ENCODE measurements around the gene CCM2.

CCM2 gene

DNA sequence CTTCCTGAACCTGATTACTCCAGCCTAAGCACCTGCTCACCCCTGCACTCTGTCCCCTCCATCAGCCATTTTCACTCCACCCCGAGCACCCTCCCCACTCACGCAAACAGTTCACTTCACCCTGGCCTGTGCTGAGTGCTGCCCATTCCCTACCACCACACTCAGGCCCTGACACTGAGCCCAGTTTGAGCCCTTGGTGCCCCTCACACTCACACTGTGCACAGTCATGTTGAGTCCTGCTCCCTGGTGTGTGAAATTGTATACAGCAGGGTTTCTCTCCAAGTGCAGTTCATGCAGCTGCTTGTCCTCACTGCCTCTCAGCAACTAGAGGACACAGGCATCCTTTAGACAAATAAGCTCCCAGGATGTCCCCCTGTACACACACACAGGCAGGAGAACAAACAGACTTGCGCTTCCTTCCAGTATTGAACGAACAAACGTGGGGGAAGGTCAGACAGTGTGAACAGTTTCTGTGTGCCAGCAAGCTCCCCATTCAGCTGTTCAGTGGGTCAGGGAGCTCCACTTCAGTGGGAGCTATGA is 28.0 kb upstream of the CCM2 start:
- Mint-ChIP-seq H3K4me1 (peaks cover 31% of the 10 kb centered on the region), H3K9me3 (no peaks in the 10 kb centered on the region), H3K27ac (ENCODE audit: low read depth) (peak overlapping the region; percentile 62), H3K27me3 (no peaks in the 10 kb centered on the region), H3K4me3 (no peak overlapping the region), H3K36me3 (ENCODE audit: insufficient read depth) (peaks cover 62% of the 10 kb centered on the region)
- DNase-seq (ENCODE audit: low spot score in 2 of 2) = no peak
- ATAC-seq (replicated peaks; ENCODE audit: extremely low read depth, poor library complexity, severe bottlenecking) = no peak

GRCh38 chr7:44972562-44972961 is 27.4 kb upstream of the CCM2 start:
- no peak overlapping the region for H3K4me3 Mint-ChIP-seq
- no peaks in the 10 kb centered on the region for H3K27me3 Mint-ChIP-seq
- H3K4me1 Mint-ChIP-seq = peaks cover 37% of the 10 kb centered on the region
- H3K27ac Mint-ChIP-seq (ENCODE audit: low read depth) = peak overlapping the region; percentile 62
- ATAC-seq (replicated peaks; ENCODE audit: extremely low read depth, poor library complexity, severe bottlenecking) (no peak), DNase-seq (ENCODE audit: low spot score in 2 of 2) (no peak)
- H3K36me3 Mint-ChIP-seq (ENCODE audit: insufficient read depth) = peaks cover 64% of the 10 kb centered on the region
- no peaks in the 10 kb centered on the region for H3K9me3 Mint-ChIP-seq

DNA sequence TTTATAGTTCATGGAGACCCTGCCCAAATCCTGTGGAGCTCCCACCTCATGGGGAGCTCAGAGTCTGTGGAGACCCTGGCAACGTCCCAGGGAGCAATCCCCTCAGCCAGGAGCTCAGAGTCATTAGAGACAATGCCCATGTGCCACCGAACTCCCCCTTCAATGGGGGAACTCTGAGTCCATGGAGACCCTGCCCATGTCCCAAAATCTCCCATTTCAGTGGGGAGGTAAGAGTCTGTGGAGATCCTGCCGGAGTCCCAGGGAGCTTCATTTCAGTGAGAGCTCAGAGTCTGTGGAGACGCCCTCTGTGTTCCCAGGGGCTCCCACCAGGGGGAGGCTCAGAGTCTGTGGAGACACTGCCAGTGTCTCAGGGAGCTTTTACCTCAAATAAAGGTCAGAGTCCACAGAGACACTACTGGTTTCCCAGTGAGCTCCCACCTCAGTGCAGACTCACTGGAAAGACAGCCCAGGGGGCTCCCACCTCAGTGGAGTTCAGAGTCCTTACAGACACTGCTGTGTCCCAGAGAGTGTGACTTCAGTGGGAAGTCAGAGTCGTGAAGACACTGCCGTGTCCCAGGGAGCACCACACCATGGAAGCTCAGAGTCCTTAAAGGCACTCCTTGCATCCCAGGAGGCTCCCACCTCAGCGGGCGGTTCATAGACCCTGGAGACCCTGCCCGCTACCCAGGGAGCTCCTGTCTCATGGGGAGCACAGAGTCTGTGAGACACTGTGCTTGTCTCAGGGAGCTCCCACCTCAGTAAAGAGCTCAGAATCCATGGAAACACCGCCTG is 26.2 kb upstream of the CCM2 start:
- H3K9me3 Mint-ChIP-seq = no peaks in the 10 kb centered on the region
- DNase-seq (ENCODE audit: low spot score in 2 of 2) (peak; percentile 36 to 55), ATAC-seq (replicated peaks; ENCODE audit: extremely low read depth, poor library complexity, severe bottlenecking) (no peak)
- H3K27ac Mint-ChIP-seq (ENCODE audit: low read depth) = peak overlapping the region; percentile 32
- H3K36me3 Mint-ChIP-seq (ENCODE audit: insufficient read depth) = peaks cover 63% of the 10 kb centered on the region
- peaks cover 43% of the 10 kb centered on the region for H3K4me1 Mint-ChIP-seq
- H3K4me3 Mint-ChIP-seq = peak overlapping the region; percentile 54
- no peaks in the 10 kb centered on the region for H3K27me3 Mint-ChIP-seq

- Mint-ChIP-seq H3K36me3 (ENCODE audit: insufficient read depth) (peaks cover 64% of the 10 kb centered on the region), H3K9me3 (no peaks in the 10 kb centered on the region), H3K4me3 (peak overlapping the region; percentile 54), H3K27ac (ENCODE audit: low read depth) (peak overlapping the region; percentile 32), H3K27me3 (no peaks in the 10 kb centered on the region), H3K4me1 (peaks cover 50% of the 10 kb centered on the region)
- ATAC-seq (replicated peaks; ENCODE audit: extremely low read depth, poor library complexity, severe bottlenecking) (no peak), DNase-seq (ENCODE audit: low spot score in 2 of 2) (no peak)
These were observed 25.5 kb upstream of the CCM2 start for GRCh38 chr7:44974549-44974948.

DNA sequence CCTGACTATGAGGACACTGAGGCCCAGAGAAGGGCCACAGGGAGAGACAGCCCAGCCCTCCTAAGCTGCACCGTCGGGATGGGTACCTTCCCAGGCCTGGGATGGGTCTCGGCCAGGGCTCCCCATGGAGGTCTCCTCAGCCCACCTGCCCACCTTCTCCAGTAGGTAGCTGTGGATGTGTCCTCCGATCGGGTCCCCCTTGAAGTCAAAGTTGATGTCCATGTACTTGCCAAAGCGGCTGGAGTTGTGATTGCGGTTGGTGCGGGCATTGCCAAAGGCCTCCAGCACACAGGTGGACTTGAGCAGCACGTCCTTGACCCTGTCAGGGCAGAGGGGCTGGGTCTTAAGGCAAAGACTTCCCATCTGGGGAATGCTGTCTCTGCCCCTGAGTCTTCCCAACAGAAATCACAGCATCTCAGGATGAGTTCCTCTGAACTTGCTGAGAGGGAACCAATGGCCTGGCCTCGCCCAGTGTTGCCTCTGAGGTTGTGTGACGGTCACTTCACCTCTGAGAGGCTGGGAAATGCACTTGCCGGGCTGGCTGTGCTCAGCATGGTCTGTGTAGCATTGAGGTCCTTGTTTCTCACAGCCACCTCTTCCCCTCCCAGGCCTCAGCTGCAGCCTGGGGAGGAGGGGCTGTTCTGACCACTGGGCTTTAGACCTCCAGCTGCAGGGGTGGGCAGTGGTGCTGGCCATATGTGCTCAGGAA is 24.5 kb upstream of the CCM2 start:
- Mint-ChIP-seq H3K36me3 (ENCODE audit: insufficient read depth) (peaks cover 60% of the 10 kb centered on the region), H3K4me1 (peaks cover 57% of the 10 kb centered on the region)

GRCh38 chr7:44976040-44976745 is 23.8 kb upstream of the CCM2 start:
- H3K4me1 Mint-ChIP-seq = peaks cover 64% of the 10 kb centered on the region
- H3K4me3 Mint-ChIP-seq = peak overlapping the region; percentile 98
- H3K27ac Mint-ChIP-seq (ENCODE audit: low read depth) = peak overlapping the region; percentile 98
- H3K9me3 Mint-ChIP-seq = no peaks in the 10 kb centered on the region
- H3K27me3 Mint-ChIP-seq = no peaks in the 10 kb centered on the region
- ATAC-seq (replicated peaks; ENCODE audit: extremely low read depth, poor library complexity, severe bottlenecking) (no peak), DNase-seq (ENCODE audit: low spot score in 2 of 2) (no peak)
- peaks cover 58% of the 10 kb centered on the region for H3K36me3 Mint-ChIP-seq (ENCODE audit: insufficient read depth)

More for the DNA sequence above, 24.5 kb upstream of the CCM2 start:
- peak overlapping the region; percentile 29 for H3K27ac Mint-ChIP-seq (ENCODE audit: low read depth)
- H3K4me3 Mint-ChIP-seq = peak overlapping the region; percentile 7
- DNase-seq (ENCODE audit: low spot score in 2 of 2) (no peak), ATAC-seq (replicated peaks; ENCODE audit: extremely low read depth, poor library complexity, severe bottlenecking) (no peak)
- no peaks in the 10 kb centered on the region for H3K9me3 Mint-ChIP-seq
- H3K27me3 Mint-ChIP-seq = no peaks in the 10 kb centered on the region

DNA sequence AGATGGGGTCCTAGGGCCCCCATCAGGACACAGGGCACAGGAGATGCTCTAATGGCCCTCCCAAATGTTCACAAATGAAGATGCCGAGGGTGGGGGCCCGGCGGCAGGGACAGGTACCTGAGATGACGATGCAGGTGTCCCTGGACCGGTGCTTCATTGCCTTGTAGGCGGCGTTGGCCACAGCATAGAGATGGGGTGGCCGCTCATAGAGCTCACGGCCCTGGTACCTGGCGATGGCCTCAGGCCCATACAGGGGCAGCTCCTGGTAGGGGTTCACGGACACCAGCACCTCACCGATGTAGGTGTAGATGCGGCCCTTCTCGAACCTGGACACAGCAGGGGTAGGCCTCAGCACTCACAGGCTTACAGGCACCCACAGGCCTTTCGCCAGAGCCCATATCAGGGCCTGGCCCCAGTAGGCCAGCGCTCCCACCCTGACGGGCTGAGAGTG is 23.2 kb upstream of the CCM2 start:
- H3K9me3 Mint-ChIP-seq = no peaks in the 10 kb centered on the region
- peak overlapping the region; percentile 98 for H3K4me3 Mint-ChIP-seq
- H3K27me3 Mint-ChIP-seq = no peaks in the 10 kb centered on the region
- no peak for DNase-seq (ENCODE audit: low spot score in 2 of 2)
- peak overlapping the region; percentile 98 for H3K27ac Mint-ChIP-seq (ENCODE audit: low read depth)
- H3K4me1 Mint-ChIP-seq = peaks cover 67% of the 10 kb centered on the region
- ATAC-seq (replicated peaks; ENCODE audit: extremely low read depth, poor library complexity, severe bottlenecking) = no peak
- peaks cover 59% of the 10 kb centered on the region for H3K36me3 Mint-ChIP-seq (ENCODE audit: insufficient read depth)

- H3K9me3 Mint-ChIP-seq = no peaks in the 10 kb centered on the region
- DNase-seq (ENCODE audit: low spot score in 2 of 2) (peak in 1 of 2 donors; percentile 61), ATAC-seq (replicated peaks; ENCODE audit: extremely low read depth, poor library complexity, severe bottlenecking) (peak; percentile 47)
- H3K4me1 Mint-ChIP-seq = peaks cover 61% of the 10 kb centered on the region
- H3K27ac Mint-ChIP-seq (ENCODE audit: low read depth) = peak overlapping the region; percentile 98
- H3K4me3 Mint-ChIP-seq = peak overlapping the region; percentile 98
- peaks cover 63% of the 10 kb centered on the region for H3K36me3 Mint-ChIP-seq (ENCODE audit: insufficient read depth)
- no peaks in the 10 kb centered on the region for H3K27me3 Mint-ChIP-seq
These were observed 22.6 kb upstream of the CCM2 start for GRCh38 chr7:44977304-44977958.

- H3K4me3 Mint-ChIP-seq = peak overlapping the region; percentile 98
- peaks cover 62% of the 10 kb centered on the region for H3K36me3 Mint-ChIP-seq (ENCODE audit: insufficient read depth)
- no peaks in the 10 kb centered on the region for H3K27me3 Mint-ChIP-seq
- ATAC-seq (replicated peaks; ENCODE audit: extremely low read depth, poor library complexity, severe bottlenecking) (no peak), DNase-seq (ENCODE audit: low spot score in 2 of 2) (no peak)
- H3K4me1 Mint-ChIP-seq = peaks cover 60% of the 10 kb centered on the region
- H3K9me3 Mint-ChIP-seq = no peaks in the 10 kb centered on the region
- H3K27ac Mint-ChIP-seq (ENCODE audit: low read depth) = peak overlapping the region; percentile 98
These were observed 22.1 kb upstream of the CCM2 start for GRCh38 chr7:44977959-44978335.

GRCh38 chr7:44978511-44979366 is 21.3 kb upstream of the CCM2 start, which contains the start of gene MYO1G:
Gene MYO1G (minus strand): TSS chr7:44979015. CDS start chr7:44978961, 54 bp downstream.
- peak within 1 kb of the TSS; percentile 98 for H3K4me3 Mint-ChIP-seq
- peak; percentile 68 to 88 for DNase-seq (ENCODE audit: low spot score in 2 of 2)
- H3K4me1 Mint-ChIP-seq = peaks cover 65% of the 10 kb centered on the region
- no peaks in the 10 kb centered on the region for H3K27me3 Mint-ChIP-seq
- peak; percentile 85 for ATAC-seq (replicated peaks; ENCODE audit: extremely low read depth, poor library complexity, severe bottlenecking)
- peaks cover 64% of the 10 kb centered on the region for H3K36me3 Mint-ChIP-seq (ENCODE audit: insufficient read depth)
- H3K9me3 Mint-ChIP-seq = no peaks in the 10 kb centered on the region
- peak within 1 kb of the TSS; percentile 98 for H3K27ac Mint-ChIP-seq (ENCODE audit: low read depth)
